Breast epithelium (tissue), 4 donors: ENCODE measurements around the gene IPCEF1. TPM values are rescaled to one million over a fixed set of nuclear protein-coding genes. Genes with fewer than 3 reads are reported as not detected.

Experiments used
- DNase-seq, 2 donors: peaks; one replicate each; pipeline ENCODE4 v3.0.0-alpha.2; 2019; ENCODE audit warnings: low spot score in 2 of 2
- H3K27ac ChIP-seq, 2 donors: fragments of 200-600 bp; sonication (generic) in 1 of 2; one replicate each; pipeline ENCODE4 v1.5.1; 2016 to 2019; ENCODE audit warnings: mild to moderate bottlenecking in 1 of 2
- H3K27me3 ChIP-seq, 2 donors: fragments of 200-600 bp; sonication (generic) in 1 of 2; one replicate each; pipeline versions ENCODE4 v1.5.1 to v1.6.0; 2017 to 2019; ENCODE audit warnings: control low read depth in 1 of 2, mild to moderate bottlenecking in 1 of 2
- H3K36me3 ChIP-seq: fragments of 200-600 bp; one replicate; pipeline ENCODE4 v1.5.1; 2019
- H3K4me1 ChIP-seq, 2 donors: fragments of 200-600 bp; sonication (generic); one replicate each; pipeline ENCODE4 v1.5.1; 2016 to 2019; ENCODE audit warnings: control low read depth in 1 of 2
- H3K4me3 ChIP-seq, 3 donors: fragments of 200-600 bp; sonication (generic); 1 replicate in 2 of 3; 2 replicates in 1 of 3; pipeline ENCODE4 v1.5.1; 2016 to 2019; ENCODE audit warnings: mild to moderate bottlenecking in 3 of 3, moderate library complexity in 2 of 3
- H3K9me3 ChIP-seq, 2 donors: fragments of 200-600 bp; sonication (generic) in 1 of 2; one replicate each; pipeline ENCODE4 v1.5.1; 2016 to 2019; ENCODE audit warnings: control low read depth in 1 of 2
- CTCF ChIP-seq, 3 donors: fragments of 450-650 bp; IDR thresholded peaks; one replicate each; pipeline ENCODE4 v1.5.1; 2016 to 2017; ENCODE audit warnings: antibody characterized with exemption in 3 of 3, mild to moderate bottlenecking in 3 of 3, moderate library complexity in 3 of 3
- POLR2A ChIP-seq: fragments of 450-650 bp; IDR thresholded peaks from one replicate; pipeline ENCODE4 v1.6.1; 2016; ENCODE audit warnings: antibody characterized with exemption, mild to moderate bottlenecking, moderate library complexity
- POLR2AphosphoS5 ChIP-seq, 3 donors: sonication (generic); formaldehyde crosslinking; IDR thresholded peaks; one replicate each; pipeline ENCODE4 v1.6.1; 2017; ENCODE audit warnings: antibody characterized with exemption in 3 of 3
- intact Hi-C: fragments of 100-400 bp; cut with DNase I; formaldehyde crosslinking; loops from one replicate; pipeline ENCODE4 v1.15.1; 2023; ENCODE audit warnings: low total_unique reads
- total RNA-seq, 3 donors: library from RNA; depleted of rRNA; stranded (reverse); fragments of >200 nt; gene quantifications; one replicate each; pipeline ENCODE4 v1.1.0, GENCODE V29; 2016

The IPCEF1 gene
- total RNA-seq, 3 donors from 2014 or later = 3.7 to 6.7 (median 5.6) TPM

DNA sequence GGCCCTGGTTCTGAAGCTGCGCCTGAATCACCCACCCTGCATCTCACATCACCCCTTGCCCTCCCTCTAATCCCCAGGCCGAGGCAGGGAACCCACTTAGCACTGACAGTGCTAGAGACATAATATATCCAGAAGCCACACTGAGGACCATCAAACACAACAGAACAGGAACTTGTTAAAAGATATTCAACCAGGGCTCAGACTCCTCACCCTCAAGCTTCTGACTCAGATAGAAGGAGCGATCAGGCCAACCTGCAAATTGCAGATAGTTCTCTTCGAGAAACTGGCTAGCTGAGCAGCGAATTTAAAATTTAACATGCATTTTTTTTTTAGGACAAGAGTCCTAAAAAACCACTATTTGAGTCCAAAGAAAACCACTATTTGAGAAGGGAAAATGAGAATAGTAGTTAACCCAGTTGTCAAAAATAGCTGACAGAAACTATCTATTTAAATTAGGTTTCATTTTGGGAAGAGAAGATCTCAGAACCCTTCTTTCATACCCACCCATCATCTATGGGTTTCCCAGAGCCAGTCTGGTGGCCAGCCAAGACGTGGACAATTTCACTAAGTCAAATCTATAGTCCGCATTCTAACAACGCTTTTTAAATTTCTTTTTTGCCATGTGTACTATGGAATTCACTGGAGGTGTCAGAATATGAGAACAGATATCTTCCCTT is 222.0 kb downstream of the IPCEF1 start:
- no peak overlapping the region for H3K4me3 ChIP-seq
- intact Hi-C loops = no loop called here
- no peak for DNase-seq
- H3K36me3 ChIP-seq = no peaks in the 10 kb centered on the region
- no peaks in the 10 kb centered on the region for H3K27me3 ChIP-seq
- H3K4me1 ChIP-seq = no peaks in the 10 kb centered on the region
- no peak overlapping the region for H3K27ac ChIP-seq
- no peaks in the 10 kb centered on the region for H3K9me3 ChIP-seq
- TF ChIP-seq POLR2A = no peak
- TF ChIP-seq POLR2AphosphoS5 (IDR thresholded peaks at IDR 0.05) = no peak
- no peak for TF ChIP-seq CTCF (IDR thresholded peaks at IDR 0.05)

- Histone ChIP-seq H3K4me3 (no peak overlapping the region), H3K27ac (no peak overlapping the region), H3K4me1 (no peaks in the 10 kb centered on the region), H3K9me3 (peaks cover 0 to 2% of the 10 kb centered on the region in 2 donors), H3K36me3 (no peaks in the 10 kb centered on the region), H3K27me3 (no peaks in the 10 kb centered on the region)
- intact Hi-C loops = no loop called here
- no peak for TF ChIP-seq CTCF (IDR thresholded peaks at IDR 0.05)
- no peak for TF ChIP-seq POLR2AphosphoS5 (IDR thresholded peaks at IDR 0.05)
- TF ChIP-seq POLR2A = no peak
- DNase-seq = no peak
These were observed 228.9 kb downstream of the IPCEF1 start for GRCh38 chr6:154127657-154128056.

DNA sequence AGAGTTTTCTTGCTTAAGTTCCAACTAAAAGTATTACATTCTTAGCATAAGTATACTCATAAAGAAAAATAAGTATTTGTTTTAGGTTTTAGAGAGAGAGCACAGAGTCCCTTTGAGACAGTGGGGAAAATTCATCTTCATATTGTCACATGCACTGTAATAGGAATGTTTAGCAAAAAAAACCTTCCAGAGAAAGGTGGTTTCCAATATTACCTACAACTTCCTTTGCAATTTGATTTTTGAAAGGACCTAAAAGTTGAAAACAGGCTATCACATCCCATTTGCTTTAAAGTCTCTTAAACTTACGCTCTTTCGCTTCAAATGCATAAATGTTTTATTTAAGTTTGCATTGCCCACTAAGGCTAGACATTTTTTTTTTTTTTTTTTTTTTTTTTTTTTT is 231.2 kb downstream of the IPCEF1 start:
- H3K4me1 ChIP-seq = no peaks in the 10 kb centered on the region
- H3K9me3 ChIP-seq = peaks cover 0 to 9% of the 10 kb centered on the region in 2 donors
- H3K27me3 ChIP-seq = no peaks in the 10 kb centered on the region
- intact Hi-C loops = no loop called here
- H3K4me3 ChIP-seq = no peak overlapping the region
- no peak overlapping the region for H3K27ac ChIP-seq
- no peak for DNase-seq
- TF ChIP-seq POLR2A (no peak), CTCF (IDR thresholded peaks at IDR 0.05) (no peak), POLR2AphosphoS5 (IDR thresholded peaks at IDR 0.05) (no peak)
- no peaks in the 10 kb centered on the region for H3K36me3 ChIP-seq

DNA sequence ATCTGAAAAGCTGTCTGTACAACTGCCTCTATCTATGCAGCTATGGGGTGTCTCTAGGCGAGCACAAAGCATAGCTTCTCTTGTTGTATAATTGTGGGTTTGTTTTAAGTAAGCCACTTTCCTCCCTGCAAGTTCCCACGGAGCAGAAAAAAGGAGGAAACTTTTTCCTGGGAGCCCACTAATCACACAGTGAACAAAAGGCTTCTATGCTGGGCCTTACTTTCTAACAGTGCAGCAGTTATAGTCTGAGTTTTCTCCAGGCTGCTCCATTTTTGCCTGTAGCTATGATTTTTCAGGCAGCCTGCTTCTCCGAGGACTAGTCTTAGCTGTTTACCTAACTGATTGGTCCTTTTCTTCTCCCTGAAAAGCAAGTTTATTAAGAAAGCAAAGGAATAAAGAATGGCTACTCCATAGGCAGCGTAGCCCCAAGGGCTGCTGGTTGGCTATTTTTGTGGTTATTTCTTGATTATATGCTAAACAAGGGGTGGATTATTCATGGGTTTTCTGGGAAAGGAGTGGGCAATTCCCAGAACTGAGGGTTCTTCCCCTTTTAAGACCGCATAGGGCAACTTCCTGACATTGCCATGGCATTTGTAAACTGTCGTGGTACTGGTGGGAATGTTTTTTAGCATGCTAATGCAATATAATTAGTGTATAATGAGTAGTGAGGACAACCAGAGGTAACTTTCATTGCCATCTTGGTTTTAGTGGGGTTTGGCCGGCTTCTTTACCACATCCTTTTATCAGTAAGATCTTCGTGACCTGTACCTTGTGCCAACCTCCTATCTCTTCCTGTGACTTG is 233.2 kb downstream of the IPCEF1 start:
- H3K4me1 ChIP-seq = no peaks in the 10 kb centered on the region

More for the DNA sequence above, 233.2 kb downstream of the IPCEF1 start:
- DNase-seq = no peak
- intact Hi-C loops = no loop called here
- H3K9me3 ChIP-seq = peaks cover 0 to 9% of the 10 kb centered on the region in 2 donors
- no peaks in the 10 kb centered on the region for H3K36me3 ChIP-seq
- no peaks in the 10 kb centered on the region for H3K27me3 ChIP-seq
- TF ChIP-seq CTCF (IDR thresholded peaks at IDR 0.05) = no peak
- no peak for TF ChIP-seq POLR2A
- TF ChIP-seq POLR2AphosphoS5 (IDR thresholded peaks at IDR 0.05) = no peak
- H3K27ac ChIP-seq = no peak overlapping the region
- no peak overlapping the region for H3K4me3 ChIP-seq
